Skin of body (tissue), 2 donors: ENCODE data around the gene ZNF277. TPM values are rescaled to one million over a fixed set of nuclear protein-coding genes. Genes with fewer than 3 reads are reported as not detected.

Experiments
- DNase-seq: peaks from one replicate; lab custom pipeline; 2025; lab: John Stamatoyannopoulos, UW
- total RNA-seq: library from RNA; depleted of rRNA; stranded (reverse); fragments of >200 nt; gene quantifications from one replicate; pipeline ENCODE4 v1.2.3, GENCODE V29; 2014

Gene ZNF277, protein sequence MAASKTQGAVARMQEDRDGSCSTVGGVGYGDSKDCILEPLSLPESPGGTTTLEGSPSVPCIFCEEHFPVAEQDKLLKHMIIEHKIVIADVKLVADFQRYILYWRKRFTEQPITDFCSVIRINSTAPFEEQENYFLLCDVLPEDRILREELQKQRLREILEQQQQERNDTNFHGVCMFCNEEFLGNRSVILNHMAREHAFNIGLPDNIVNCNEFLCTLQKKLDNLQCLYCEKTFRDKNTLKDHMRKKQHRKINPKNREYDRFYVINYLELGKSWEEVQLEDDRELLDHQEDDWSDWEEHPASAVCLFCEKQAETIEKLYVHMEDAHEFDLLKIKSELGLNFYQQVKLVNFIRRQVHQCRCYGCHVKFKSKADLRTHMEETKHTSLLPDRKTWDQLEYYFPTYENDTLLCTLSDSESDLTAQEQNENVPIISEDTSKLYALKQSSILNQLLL
- 31.7 TPM for total RNA-seq

DNA sequence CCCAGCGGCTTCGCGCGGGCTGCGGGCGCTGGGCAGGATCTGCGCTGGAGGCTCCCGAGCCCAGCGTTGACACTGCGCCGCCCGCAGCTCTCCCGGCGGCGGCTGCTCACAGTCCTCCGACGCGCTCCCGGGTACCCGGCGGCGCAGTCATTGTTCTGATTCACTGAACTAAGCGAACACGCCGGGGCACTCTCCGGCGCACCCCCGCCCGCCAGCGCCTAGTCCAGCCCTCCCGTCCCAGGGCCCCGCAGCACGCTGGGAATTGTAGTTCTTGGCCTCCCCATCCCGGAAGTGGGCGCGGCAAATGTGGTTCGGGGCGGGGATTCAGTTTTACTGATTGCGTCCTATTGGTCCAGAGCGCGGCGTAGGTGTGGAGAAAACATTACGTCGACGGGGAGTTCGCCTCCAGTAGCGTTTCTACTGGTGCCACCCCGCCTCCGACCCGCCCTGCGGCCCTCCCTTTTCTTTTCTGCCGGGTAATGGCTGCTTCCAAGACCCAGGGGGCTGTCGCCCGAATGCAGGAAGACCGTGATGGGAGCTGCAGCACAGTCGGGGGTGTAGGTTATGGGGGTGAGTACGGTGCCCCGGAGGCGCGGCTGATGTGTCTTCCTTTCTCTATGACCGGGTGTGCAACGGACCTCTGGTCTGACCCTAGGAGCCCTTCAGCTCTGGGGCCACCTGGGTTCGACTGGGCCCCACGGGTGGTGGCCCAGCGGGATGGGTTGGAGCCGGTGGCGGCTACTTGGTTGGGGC is at the start of gene ZNF277, which contains the start of gene DOCK4:
Gene ZNF277 (plus strand): TSS at position 458 of the 753 bp plus-strand sequence. CDS start 22 bp downstream, at position 480.
Gene DOCK4 (minus strand): TSS at position 162 of the 753 bp plus-strand sequence. CDS start 261 bp downstream, outside the sequence.
- DNase-seq: peak; percentile 100

DNA sequence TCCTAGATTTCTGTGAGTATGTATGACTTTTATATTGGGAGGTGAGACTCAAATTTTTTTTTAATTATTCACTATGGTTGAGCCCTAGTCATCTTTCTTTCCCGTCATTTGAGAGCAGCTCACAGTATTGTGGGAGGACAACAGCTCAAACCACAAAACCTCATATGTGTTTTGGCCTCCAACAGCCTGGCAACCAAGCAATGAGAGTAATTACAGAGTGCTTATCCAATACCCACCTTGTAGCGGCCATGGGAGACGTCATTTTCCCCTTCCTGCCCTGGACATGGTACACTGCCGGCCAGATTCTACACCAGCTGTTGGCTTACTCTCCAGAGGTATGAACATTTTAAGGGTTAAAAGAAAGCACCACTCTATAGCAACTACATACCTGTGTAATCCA is 49.4 kb upstream of the ZNF277 start:
- DNase-seq: no peak

DNA sequence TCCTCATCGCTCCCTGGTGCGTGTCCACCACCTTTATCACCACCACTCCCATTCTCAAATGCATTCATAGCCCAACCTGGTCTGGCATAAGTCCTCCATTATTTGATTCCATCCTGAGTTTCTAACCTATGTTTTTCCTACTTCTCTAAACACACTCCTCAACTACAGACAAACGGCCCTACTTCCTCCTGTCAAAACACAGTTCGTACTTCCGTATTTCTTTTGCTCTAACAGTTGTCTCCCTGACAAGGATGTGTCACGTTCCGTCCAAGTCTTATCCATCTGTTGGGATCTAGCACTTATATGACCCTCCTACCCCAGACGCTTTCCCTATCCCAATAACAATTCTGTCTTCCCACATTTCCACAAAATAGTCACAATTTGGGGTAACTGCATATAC is 47.1 kb upstream of the ZNF277 start:
- no peak for DNase-seq

DNA sequence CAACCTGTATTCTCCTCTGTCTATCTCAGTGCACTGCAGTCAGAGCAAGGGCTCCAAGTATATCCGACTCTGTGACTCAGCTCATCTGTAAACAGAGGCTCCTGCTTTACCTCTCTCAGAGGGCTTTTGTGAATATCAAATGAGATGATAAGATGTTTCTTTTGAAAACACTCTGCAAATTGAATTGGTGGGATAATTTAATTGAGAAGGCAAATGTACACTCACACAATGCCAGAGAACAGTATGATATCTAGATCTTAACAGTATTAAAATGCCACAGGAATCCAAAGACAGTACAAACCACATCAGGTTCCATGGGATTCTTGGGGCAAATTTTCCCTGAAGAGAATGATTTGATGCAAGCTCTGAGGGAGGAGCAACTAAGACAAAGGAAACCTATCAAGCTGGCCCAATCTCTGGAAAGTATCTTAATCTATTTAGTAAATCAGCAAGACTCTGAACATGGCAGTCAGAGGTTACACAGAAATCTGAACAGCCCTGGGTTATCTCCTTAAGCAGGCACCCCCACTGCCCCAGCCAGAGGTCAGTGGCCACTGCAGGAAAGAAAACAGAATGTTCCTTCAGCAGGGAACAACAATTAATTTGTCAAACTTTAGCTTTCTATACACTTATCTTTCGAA is 46.2 kb upstream of the ZNF277 start:
- no peak for DNase-seq

DNA sequence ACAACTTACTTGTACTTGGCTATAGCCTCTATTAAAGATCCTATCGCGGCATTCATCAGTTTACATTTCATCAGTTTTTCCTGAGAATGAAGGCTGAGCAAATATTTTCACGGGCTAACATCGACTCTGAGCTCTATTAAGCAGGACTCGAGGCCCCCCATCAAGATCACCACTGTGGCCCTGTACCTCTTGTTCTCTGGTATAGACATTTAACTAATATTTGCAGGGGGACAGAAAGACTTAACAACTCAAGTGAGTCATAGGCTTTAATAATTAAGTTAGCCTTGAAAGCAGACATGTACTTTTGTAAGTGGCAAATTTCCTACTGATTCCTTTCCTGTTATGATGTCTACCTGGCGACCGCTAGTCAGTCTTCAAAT is 45.7 kb upstream of the ZNF277 start:
- no peak for DNase-seq

DNA sequence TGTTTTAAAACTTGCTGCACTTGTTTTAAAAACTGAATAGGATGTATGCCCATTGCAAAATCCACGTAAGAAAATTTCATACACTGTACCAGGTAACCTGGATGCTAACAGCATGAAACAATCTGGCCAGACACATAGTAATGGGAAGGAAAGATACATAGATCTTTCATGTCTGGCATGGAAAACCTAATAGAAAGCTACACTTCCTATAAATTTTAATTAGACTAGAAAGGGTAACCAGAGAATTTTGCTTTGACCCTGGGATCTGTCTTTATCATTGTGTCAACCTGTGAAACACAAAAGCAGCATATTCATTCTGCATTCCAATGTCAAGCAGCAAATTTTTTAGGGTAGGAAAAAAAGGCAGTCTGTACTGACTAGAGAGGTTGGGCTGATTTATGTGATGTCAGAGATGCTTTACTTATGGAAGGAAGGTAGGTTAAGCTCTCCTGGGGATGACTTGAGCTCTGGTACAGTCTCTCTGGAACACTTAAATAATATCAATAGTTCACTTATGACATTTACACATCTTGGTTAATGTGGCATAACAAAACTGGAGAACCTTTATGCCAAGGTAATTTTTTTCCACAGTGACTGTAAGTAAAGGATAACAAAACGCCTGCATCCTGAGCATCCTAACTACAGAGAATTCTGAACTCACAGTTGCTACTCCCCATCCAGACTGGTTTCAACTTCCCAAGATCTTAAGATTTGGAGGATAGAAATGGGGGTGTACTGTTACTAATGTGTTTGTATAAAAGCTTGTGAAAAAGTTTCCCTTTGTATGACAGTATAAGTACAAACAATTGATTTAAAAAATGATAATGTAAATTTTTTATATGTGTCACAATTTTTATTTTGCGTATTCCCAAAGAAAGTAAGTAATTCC is 45.0 kb upstream of the ZNF277 start:
- no peak for DNase-seq

DNA sequence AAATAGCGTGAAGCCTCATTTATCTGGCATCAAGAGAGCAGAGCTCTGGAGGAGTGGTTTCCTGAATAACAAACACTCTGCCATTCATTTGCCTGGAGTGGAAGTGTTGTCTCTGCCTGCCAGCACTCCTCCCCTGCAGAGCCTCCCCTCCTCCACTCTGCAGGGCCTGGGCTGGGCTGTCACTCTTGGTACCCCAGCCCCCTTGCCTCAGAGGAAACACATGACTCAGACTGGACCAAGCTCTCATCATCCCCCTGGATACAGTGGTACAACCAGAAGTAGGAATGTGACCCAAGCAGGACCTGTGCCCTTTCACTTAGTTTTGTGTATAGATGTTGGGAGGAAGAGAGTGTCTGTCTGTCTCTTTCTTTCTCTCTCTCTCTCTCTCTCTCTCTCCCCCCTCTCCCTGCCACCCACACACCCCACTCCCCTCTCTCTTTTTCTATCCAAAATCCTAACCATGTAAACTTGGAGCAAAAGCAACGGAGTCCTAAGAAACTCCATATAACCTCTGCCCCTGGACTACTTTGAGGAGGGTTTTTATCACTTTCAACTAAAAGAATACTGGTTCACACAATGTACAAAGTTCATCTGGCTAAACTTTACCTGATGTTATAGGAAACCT is 44.2 kb upstream of the ZNF277 start:
- peak; percentile 48 for DNase-seq

DNA sequence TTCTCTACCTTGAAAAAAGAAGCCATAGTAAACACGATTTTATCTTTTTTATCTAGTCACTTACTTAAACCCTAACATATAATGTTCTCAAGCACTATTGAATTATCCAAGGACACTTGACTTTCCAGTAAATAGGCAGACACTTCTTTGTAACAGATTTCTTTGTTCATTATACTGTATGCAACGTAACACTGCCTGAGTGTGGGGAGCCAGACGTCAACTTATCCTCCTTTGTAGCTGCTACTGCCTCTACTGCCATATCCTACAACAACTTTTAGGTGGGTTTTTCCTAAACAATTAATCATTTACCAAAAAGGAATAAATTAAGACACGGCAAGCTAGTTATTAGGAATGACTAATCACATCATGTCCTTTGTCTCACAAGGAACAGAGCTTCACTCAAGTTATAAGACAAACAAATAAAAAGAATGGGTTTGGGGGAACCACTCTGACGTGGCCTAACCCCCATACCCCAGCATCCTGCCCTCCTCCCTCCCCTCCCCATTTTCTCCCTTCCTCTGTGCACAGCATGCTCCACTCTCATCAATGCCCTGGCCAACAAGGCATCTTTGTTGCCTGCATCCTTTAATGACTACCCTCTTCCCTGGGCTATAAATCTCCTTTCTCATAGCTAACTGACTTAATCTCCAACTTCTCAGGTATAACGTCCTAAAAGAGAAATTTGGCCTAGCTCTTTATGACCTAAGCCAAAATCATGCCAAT is 43.5 kb upstream of the ZNF277 start:
- DNase-seq: no peak

DNA sequence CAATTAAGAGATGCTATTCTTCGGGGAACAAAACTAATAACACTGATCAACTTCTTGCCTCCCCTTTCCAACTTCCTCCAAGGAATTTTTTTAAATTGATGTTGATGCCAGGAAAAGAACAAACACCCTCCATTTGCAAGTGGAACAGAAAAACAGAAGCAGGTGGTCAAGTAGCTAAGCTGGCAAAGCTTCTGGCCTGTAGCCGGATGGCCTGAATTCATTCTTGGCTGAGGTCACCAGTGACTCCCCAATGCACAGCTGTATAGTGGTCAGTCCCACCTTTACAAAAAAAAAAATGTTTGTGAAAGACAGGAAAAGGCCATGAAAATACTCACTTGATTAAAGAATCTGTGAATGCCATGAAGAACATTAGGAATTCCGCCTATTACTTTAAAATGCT is 39.3 kb upstream of the ZNF277 start:
- DNase-seq: no peak

DNA sequence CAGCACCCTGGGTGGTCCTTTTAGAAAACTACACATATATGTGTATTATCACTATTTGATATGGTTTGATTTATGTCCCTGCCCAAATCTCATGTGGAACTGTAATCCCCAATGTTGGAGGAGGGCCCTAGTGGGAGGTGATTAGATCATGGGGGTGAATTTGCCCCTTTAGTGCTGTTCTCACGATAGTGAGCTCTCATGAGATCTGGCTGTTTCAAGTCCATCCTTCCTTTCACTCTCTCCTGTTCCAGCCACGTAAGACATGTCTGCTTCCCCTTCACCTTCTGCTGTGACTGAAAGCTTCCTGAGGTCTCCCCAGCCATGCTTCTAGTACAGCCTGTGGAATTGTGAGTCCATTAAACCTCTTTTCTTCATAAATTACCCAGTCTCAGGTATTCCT is 37.6 kb upstream of the ZNF277 start:
- no peak for DNase-seq

DNA sequence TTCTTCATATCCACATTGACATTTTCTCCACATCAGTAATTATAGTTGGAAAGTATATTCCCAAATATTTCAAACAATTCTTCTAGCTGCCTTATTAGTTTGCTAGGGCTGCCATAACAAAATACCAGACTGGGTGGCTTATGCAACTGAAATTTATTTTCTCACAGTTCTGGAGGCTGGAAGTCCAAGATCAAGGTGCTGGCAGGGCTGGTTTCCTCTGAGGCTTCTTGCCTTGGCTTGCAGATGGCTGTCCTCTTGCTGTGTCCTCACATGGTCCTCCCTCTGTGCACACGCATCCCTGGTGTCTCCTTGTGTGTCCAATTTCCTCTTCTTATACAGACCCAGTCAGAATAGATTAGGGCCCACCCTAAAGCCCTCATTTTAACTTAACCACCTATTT is 34.8 kb upstream of the ZNF277 start:
- no peak for DNase-seq

DNA sequence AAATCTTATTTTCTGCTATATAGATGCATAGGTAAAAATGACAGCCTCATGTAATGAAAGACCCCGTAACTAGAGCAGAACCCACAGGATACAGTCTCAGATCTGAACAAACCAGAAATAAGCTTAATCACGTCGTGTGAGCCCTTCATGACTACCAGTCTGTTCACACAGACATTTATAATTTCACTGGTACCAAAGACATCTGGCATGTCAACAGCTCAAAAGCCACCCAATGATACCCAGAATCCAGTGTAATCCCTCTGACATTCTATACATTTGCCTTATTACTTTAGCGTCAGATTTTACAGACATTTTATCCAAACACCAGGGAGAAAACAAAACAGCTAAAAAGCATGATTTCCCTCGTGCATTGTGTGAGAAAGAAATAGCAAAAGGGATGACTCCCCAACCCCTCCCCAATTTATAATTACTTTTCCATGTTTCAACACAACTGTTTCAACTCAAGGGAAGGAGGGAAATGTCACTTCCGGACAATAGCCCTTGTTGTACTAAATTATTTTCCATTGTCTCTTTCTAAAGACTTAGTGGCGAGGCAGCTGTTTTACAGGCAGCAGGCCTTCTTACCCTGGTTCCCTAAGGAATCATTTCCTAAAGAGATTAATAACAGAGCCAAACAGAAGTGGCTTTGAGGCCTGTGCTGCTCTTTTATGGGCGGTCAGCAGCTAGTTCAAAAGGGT is 33.5 kb upstream of the ZNF277 start:
- DNase-seq: peak; percentile 53

DNA sequence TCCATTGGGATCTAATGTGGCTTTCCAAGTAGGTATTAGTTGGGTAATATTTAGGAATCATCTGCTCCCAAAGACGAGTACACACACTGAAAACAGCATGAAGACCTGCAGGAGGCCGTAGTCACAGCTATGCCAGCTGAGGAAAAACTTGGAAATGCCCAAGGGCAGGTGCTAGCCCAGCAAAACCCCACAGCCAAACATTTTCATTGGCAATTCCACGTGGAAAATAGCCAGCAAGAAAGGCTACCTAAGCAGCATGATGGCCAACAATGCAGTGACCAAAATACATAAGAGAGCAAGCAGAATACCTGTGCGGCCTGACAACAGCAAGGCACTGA is 33.0 kb upstream of the ZNF277 start:
- no peak for DNase-seq

DNA sequence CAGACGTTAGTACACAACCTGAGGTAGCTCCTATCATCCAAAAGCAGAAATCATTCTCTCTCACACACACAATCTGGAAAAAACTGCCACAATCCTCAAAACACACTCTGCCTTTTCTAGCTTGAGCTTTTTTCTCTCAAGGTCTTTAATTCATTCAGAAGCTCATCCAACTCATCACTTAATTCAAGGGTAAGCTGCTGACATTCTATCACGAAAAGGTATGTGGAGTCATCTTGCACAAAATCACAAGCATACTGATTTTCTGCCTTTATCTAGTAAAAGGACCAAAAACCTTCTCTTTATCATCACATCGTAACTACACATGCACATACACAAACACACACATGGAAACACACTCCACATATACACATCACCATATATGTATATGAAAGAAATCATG is 32.3 kb upstream of the ZNF277 start:
- no peak for DNase-seq

DNA sequence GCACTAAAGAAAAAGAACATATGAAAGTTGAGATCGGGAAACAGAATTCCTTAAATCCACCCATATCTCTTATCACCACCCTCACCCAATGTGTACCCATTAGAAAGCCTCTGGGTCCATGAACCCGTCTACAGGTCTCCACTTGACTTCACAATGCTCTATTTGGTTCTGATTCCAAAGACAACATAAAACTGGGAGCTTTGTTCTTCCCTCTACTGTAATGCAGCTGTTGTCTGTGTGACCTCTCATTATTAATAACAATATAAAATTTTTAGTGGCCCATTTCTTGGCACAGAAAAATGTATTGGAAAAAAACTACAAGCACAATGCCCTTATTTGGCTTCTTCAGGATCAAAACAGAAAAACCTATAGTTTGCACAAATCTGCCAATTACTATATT is 30.3 kb upstream of the ZNF277 start:
- no peak for DNase-seq

DNA sequence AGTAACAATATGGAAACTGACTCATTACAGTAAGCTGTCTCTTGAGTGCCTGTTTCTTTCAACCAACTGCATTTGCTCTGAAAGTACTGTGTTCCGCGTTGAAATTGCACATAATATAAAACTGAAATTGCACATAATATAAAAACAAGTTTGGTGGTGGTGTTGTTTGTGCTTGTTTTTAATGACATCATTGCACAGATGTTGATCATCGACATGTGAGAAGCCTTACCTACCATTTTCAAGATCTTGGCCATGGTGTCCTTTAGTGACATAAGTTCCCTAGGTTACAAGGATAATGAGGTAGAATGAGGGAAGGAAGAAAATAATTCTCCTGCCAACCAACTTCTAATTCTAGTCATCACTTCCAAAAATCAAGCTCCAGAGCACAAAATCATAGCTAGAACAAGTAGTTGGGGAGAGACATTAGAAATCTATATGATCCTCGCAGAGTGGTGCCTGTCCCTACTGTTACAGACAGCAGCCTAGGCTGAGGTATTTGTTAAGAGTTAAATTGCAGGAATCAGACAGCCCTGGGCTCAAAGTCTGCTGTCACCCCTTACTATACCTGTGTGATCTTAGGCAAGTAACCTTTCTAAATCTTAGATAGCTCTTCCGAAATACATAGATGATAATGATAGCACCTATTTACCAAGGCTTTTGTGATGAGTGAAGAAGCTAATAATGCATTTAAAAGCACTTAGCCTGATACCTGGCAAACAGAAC is 29.6 kb upstream of the ZNF277 start:
- DNase-seq: no peak

DNA sequence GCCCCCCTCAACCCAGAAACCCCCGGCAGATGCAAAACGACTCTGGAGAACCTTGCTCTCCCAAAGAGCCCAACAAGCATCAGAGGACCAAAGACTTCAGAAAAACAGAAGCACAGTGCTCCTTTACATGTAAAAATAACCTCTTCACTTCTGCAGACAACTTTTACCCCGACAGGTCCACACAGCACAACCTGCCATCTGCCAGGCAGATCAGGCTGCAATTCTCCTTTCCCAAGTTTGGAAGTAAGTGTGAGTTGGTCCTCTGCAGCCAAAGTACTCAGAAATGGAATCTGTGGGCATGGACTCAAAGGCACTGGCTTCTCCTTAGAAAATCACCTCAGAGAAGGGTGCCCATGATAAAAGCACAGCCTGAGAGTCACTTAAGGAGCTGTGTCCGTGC is 26.3 kb upstream of the ZNF277 start:
- DNase-seq: no peak

DNA sequence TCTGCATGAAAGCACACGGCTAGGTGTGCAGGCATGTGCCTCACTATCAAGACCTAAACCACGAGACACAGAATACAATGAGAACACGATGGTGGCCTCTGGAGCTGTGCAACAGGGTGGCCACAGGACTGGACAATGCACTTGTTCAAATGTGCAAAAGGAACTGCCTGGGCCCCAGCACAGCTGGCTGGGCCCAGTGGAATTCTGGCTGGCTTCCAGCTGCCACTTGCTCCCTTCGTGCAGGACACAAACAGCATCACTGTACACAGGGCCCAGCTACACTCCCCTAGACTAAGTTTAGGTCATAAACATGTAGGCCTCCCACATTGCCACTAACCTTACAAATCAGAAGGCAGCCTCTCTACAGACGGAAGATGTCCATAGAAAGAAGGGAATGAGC is 23.7 kb upstream of the ZNF277 start:
- DNase-seq: no peak

DNA sequence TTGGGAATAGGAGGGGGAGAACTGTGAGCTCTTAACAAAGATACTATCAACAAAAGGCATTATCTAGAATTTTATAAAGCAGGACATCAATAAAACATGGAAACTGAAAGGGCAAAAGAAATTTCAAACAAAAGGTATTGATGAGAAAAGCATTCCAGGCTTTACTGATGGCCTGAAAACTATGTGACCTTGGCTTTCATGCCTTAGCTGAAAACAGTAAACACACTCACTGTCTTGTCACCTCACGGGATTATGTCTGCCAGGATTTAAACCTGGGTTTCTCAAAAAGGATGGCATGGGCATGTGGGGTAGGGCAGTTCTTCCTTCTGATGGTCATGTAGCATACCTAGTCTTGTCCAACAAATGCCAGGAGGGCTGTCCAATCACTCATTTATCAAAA is 23.2 kb upstream of the ZNF277 start:
- DNase-seq: no peak
